Measurements from ENCODE around the gene RRP1. TPM values are rescaled to one million over a fixed set of nuclear protein-coding genes. Genes with fewer than 3 reads are reported as not detected.

The RRP1 gene
- total RNA-seq, 4 donors from 2014 or later: 22.0 to 66.8 (median 25.4) TPM

DNA sequence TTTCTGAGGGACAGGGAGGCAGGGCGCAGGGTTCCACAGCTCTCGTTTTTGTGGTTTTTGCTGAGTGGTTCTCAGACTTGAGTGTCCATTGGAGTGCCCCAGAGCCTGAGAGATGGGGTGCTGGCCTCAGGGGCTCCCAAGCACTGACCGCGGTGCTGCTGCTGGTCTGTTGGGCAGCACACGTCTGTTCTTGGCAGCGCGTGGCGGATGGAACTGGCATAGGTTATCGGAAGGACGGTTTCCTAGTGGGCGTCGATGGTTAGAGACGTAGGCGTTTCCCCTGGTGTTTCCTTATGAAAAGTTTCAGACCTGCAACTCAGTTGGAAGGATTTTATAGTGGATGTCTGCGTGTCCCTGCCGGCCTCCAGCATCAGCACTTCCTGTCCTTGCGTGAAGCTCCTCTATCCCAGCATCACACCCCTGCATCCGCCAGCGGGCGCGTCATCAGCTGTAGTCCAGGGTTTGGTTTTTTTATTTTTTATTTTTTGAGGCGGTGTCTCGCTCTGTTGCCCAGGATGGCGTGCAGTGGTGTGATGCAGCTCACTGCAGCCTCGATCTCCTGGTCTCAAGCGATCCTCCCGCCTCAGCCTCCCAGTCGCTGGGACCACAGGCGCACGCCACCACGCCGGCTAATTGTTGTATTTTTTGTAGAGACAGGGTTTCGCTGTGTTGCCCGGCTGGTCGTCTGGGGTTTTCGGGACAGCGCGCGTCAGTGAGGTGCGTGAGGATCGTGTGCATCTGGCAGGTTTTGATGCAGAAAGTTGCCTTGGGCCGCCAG is 11.8 kb downstream of the RRP1 start:
- ATAC-seq (ENCODE audit: low FRiP score) (no peak), DNase-seq (ENCODE audit: low spot score) (no peak)
- TF ChIP-seq, protein P1, sequence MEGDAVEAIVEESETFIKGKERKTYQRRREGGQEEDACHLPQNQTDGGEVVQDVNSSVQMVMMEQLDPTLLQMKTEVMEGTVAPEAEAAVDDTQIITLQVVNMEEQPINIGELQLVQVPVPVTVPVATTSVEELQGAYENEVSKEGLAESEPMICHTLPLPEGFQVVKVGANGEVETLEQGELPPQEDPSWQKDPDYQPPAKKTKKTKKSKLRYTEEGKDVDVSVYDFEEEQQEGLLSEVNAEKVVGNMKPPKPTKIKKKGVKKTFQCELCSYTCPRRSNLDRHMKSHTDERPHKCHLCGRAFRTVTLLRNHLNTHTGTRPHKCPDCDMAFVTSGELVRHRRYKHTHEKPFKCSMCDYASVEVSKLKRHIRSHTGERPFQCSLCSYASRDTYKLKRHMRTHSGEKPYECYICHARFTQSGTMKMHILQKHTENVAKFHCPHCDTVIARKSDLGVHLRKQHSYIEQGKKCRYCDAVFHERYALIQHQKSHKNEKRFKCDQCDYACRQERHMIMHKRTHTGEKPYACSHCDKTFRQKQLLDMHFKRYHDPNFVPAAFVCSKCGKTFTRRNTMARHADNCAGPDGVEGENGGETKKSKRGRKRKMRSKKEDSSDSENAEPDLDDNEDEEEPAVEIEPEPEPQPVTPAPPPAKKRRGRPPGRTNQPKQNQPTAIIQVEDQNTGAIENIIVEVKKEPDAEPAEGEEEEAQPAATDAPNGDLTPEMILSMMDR (IDR thresholded peaks at IDR 0.05): no peak

GRCh38 chr21:43802713-43803313 is 13.4 kb downstream of the RRP1 start:
- no peak for DNase-seq (ENCODE audit: low spot score)
- no peak for ATAC-seq (ENCODE audit: low FRiP score)
- TF ChIP-seq, protein P1 (IDR thresholded peaks at IDR 0.05): no peak

DNA sequence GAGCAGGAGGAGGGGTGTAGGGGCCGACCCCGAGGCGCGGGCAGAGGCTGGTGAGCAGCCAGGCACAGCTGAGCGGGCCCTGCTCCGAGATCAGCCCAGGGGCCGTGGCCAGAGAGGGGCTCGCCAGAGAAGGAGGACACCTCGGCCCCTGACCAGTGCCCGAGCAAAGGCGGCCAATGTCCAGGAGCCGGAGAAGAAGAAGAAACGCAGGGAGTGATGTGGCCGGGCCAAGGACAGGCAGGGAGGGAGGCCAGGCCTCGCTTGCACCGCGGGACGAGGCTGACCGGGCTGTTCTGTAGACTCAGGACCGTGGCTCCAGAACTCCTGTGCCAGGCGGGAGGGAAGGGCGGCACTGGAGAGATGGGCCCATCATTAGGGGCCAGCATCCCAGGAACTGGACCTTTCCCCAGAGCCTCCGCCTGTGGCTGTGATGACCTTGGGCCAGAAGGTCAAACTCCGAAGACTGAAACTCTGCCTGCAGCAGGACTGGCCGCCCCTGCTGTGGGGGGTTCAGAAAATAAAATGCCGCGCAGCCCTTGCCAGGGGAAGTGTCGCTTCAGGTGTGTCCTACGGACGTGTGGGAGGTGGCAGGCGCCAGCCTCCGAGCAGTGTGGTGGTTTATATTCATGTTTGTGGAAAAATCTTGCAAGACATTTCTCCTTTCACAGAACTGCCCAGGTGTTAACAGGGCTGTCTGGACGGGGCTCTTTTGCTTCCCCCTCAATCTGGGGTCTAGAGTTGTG is 14.4 kb downstream of the RRP1 start:
- ATAC-seq (ENCODE audit: low FRiP score) (no peak), DNase-seq (ENCODE audit: low spot score) (no peak)
- TF ChIP-seq, protein P1 (IDR thresholded peaks at IDR 0.05): no peak

GRCh38 chr21:43805275-43805800 is 16.0 kb downstream of the RRP1 start:
- ATAC-seq (ENCODE audit: low FRiP score): no peak
- TF ChIP-seq, protein P1 (IDR thresholded peaks at IDR 0.05): no peak

GRCh38 chr21:43806017-43806710 is 16.8 kb downstream of the RRP1 start:
- TF ChIP-seq, protein P1 (IDR thresholded peaks at IDR 0.05): no peak
- no peak for ATAC-seq (ENCODE audit: low FRiP score)

More at GRCh38 chr21:43805275-43805800, 16.0 kb downstream of the RRP1 start:
- no peak for DNase-seq (ENCODE audit: low spot score)

GRCh38 chr21:43808367-43808766 is 19.0 kb downstream of the RRP1 start:
- no peak for ATAC-seq (ENCODE audit: low FRiP score)
- no peak for DNase-seq (ENCODE audit: low spot score)
- TF ChIP-seq, protein P1 (IDR thresholded peaks at IDR 0.05): no peak

More at GRCh38 chr21:43806017-43806710, 16.8 kb downstream of the RRP1 start:
- no peak for DNase-seq (ENCODE audit: low spot score)
